Smooth muscle cell of bladder (primary cell): ENCODE measurements around the gene ZNF84. TPM values are rescaled to one million over a fixed set of nuclear protein-coding genes. Genes with fewer than 3 reads are reported as not detected.

ENCODE experiments used
- total RNA-seq: library from RNA; depleted of rRNA; stranded (reverse); fragments of >200 nt; gene quantifications from 2 replicates; pipeline ENCODE4 v1.2.3, GENCODE V29; 2014

ZNF84 gene
- 17.4 and 23.9 TPM in 2 replicates for total RNA-seq

GRCh38 chr12:133037207-133038005 lies at the start of gene ZNF84:
ZNF84 (plus strand) TSS chr12:133037509; CDS start chr12:133041468, 3,959 bp downstream.

DNA sequence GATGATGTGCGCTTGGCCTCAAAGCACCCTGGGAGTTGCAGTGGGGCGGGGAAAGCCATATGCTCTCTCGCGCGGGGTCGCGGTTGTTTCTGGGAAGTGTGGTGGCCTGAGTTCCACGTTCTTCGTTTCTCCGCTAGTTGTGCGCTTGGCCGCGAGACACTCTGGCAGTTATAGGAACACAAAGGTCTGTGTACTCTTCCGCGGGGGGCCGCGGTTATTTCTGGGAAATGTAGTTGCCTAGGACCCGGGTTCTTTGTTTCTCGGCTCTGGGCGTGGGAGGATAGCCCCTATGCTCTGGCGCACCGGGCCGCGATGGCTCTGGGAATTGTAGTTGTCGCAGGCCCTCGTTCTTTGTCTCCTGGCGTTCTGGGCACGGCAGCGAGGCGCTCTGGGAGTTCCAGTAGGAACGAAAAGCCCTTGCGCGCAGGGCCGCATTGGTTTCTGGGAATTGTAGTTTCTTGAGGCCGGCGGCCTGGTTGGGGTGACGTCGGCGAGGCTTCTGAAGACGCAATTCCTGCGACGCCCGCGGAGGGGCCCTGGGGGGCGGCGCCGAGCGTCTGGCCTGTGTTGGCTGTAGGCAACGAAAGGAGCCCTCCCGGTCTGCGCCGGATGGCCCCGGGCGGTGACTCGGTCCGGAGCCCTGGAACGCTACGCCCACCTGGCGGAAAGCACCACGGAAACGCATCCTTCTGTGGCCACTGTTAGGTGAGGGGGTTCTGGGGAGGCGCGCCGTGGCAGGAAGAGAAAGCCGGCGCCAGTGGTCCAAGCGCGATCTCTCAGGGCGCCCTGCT lies 43.3 kb downstream of the ZNF84 start, which contains the start of gene ZNF140:
Gene ZNF140 (plus strand): TSS at position 556 of the 791 bp plus-strand sequence. CDS start 398 bp downstream, outside the sequence.

Other genes with a start within 250 kb of the ZNF84 start
- 103 and 185 TPM in 2 replicates for gene GOLGA3, start 208.6 kb upstream of the ZNF84 start, total RNA-seq
- gene CHFR, start 149.9 kb upstream of the ZNF84 start, total RNA-seq, result 28.7 TPM in 2 replicates
- gene ZNF605, start 81.2 kb upstream of the ZNF84 start, total RNA-seq, result 8.1 and 10.1 TPM in 2 replicates
- 8.2 and 11.1 TPM in 2 replicates for gene ZNF26, start 51.1 kb upstream of the ZNF84 start, total RNA-seq
- gene ZNF140, start 43.4 kb downstream of the ZNF84 start, total RNA-seq, result 28.5 and 31.4 TPM in 2 replicates
- gene ZNF891, start 92.8 kb downstream of the ZNF84 start, total RNA-seq, result 0.71 and 0.92 TPM in 2 replicates
- 6.0 and 8.5 TPM in 2 replicates for gene ZNF10, start 93.1 kb downstream of the ZNF84 start, total RNA-seq
- 25.3 and 26.6 TPM in 2 replicates for gene ZNF268, start 144.0 kb downstream of the ZNF84 start, total RNA-seq
- not detected in 2 replicates for gene ANHX, start 198.4 kb downstream of the ZNF84 start, total RNA-seq